Astrocyte (in vitro differentiated cells and primary cell): ENCODE data around the gene EDARADD. TPM values are rescaled to one million over a fixed set of nuclear protein-coding genes. Genes with fewer than 3 reads are reported as not detected.

ENCODE experiments used
- DNase-seq: peaks from one replicate; pipeline ENCODE4 v3.0.0-alpha.2; 2010; ENCODE audit warnings: low read depth
- FAIRE-seq: peaks from 2 replicates; lab custom pipeline; 2011; peaks lifted over from hg19 to GRCh38; lab: Jason Lieb, UNC
- H2AFZ ChIP-seq: 2 replicates; pipeline ENCODE4 v1.6.0; 2012; ENCODE audit warnings: low read depth, low read length, inconsistent platforms
- H3K27ac ChIP-seq: 2 replicates; pipeline ENCODE4 v1.5.1; 2011; ENCODE audit warnings: low read depth, low read length, inconsistent platforms
- H3K27me3 ChIP-seq: 2 replicates; pipeline ENCODE4 v1.6.0; 2011; ENCODE audit warnings: low read length, inconsistent platforms; ENCODE audit not compliant: insufficient read depth
- H3K36me3 ChIP-seq: 2 replicates; pipeline ENCODE4 v1.5.1; 2011; ENCODE audit warnings: low read length, inconsistent platforms; ENCODE audit not compliant: insufficient read depth
- H3K4me1 ChIP-seq: 2 replicates; pipeline ENCODE4 v1.5.1; 2011; ENCODE audit warnings: low read length, inconsistent platforms; ENCODE audit not compliant: insufficient read depth
- H3K4me2 ChIP-seq: 2 replicates; pipeline ENCODE4 v1.6.0; 2012; ENCODE audit warnings: low read length, inconsistent platforms
- H3K4me3 ChIP-seq: 2 replicates; pipeline ENCODE4 v1.5.1; 2011; ENCODE audit warnings: low read depth, mild to moderate bottlenecking, low read length, inconsistent platforms; ENCODE audit not compliant: insufficient read depth
- H3K79me2 ChIP-seq: 2 replicates; pipeline ENCODE4 v1.6.0; 2012; ENCODE audit warnings: mild to moderate bottlenecking, low read length, inconsistent platforms; ENCODE audit not compliant: insufficient read depth
- H3K9ac ChIP-seq: 2 replicates; pipeline ENCODE4 v1.6.0; 2012; ENCODE audit warnings: mild to moderate bottlenecking, low read length, inconsistent platforms
- H3K9me3 ChIP-seq: 2 replicates; pipeline ENCODE4 v1.5.1; 2012; ENCODE audit warnings: low read depth, mild to moderate bottlenecking, low read length, inconsistent platforms; ENCODE audit not compliant: insufficient read depth
- H4K20me1 ChIP-seq: 2 replicates; pipeline ENCODE4 v1.6.0; 2012; ENCODE audit warnings: low read length, inconsistent platforms; ENCODE audit not compliant: insufficient read depth
- H3K27ac Mint-ChIP-seq: one replicate; pipeline ENCODE4 v1.8.0; 2021; ENCODE audit warnings: mild to moderate bottlenecking, mixed read lengths; ENCODE audit not compliant: unreplicated experiment
- H3K27me3 Mint-ChIP-seq: one replicate; pipeline ENCODE4 v1.8.0; 2021; ENCODE audit warnings: low read depth, mixed read lengths; ENCODE audit not compliant: unreplicated experiment
- H3K36me3 Mint-ChIP-seq: one replicate; pipeline ENCODE4 v1.8.0; 2021; ENCODE audit warnings: low read depth, mixed read lengths; ENCODE audit not compliant: unreplicated experiment
- H3K4me1 Mint-ChIP-seq: one replicate; pipeline ENCODE4 v1.8.0; 2021; ENCODE audit warnings: low read depth, mixed read lengths; ENCODE audit not compliant: unreplicated experiment
- H3K4me3 Mint-ChIP-seq: one replicate; pipeline ENCODE4 v1.8.0; 2021; ENCODE audit warnings: mild to moderate bottlenecking, moderate library complexity, mixed read lengths; ENCODE audit not compliant: unreplicated experiment
- H3K9me3 Mint-ChIP-seq: one replicate; pipeline ENCODE4 v1.8.0; 2021; ENCODE audit warnings: mild to moderate bottlenecking, mixed read lengths; ENCODE audit not compliant: unreplicated experiment
- CTCF ChIP-seq: IDR thresholded peaks from 2 replicates; pipeline ENCODE4 v1.5.1; 2011; ENCODE audit warnings: low read depth, mild to moderate bottlenecking, inconsistent platforms, low read length, moderate library complexity; ENCODE audit not compliant: insufficient read depth
- EZH2 ChIP-seq: IDR thresholded peaks from 2 replicates; pipeline ENCODE4 v1.6.1; 2012; ENCODE audit warnings: mild to moderate bottlenecking, low read length, inconsistent platforms; ENCODE audit not compliant: insufficient read depth
- total RNA-seq: library from RNA; stranded (reverse); gene quantifications from 2 replicates; pipeline ENCODE4 v1.2.1, GENCODE V29; 2021

The EDARADD gene
- total RNA-seq, 1 donor from 2014 or later = 0.98 TPM

GRCh38 chr1:236472850-236473788, 79.0 kb downstream of the EDARADD start:
- no peak overlapping the region for H3K27ac ChIP-seq
- no peak for TF ChIP-seq EZH2
- TF ChIP-seq CTCF = no peak
- H4K20me1 ChIP-seq = no peaks in the 10 kb centered on the region
- H3K9me3 Mint-ChIP-seq = no peaks in the 10 kb centered on the region
- no peak for DNase-seq
- H3K36me3 Mint-ChIP-seq = no peaks in the 10 kb centered on the region
- no peaks in the 10 kb centered on the region for H3K27me3 ChIP-seq
- no peak overlapping the region for H2AFZ ChIP-seq
- H3K9me3 ChIP-seq = no peaks in the 10 kb centered on the region
- H3K4me1 Mint-ChIP-seq = no peaks in the 10 kb centered on the region
- no peak overlapping the region for H3K27ac Mint-ChIP-seq
- FAIRE-seq = no peak
- no peaks in the 10 kb centered on the region for H3K36me3 ChIP-seq
- no peak overlapping the region for H3K4me3 ChIP-seq
- no peak overlapping the region for H3K4me2 ChIP-seq
- no peak overlapping the region for H3K9ac ChIP-seq
- H3K4me3 Mint-ChIP-seq = no peak overlapping the region
- H3K27me3 Mint-ChIP-seq = peaks cover 9% of the 10 kb centered on the region
- H3K4me1 ChIP-seq = no peaks in the 10 kb centered on the region
- no peaks in the 10 kb centered on the region for H3K79me2 ChIP-seq

GRCh38 chr1:236476019-236476418, 81.9 kb downstream of the EDARADD start:
- H3K79me2 ChIP-seq = no peaks in the 10 kb centered on the region
- no peaks in the 10 kb centered on the region for H3K4me1 ChIP-seq
- no peaks in the 10 kb centered on the region for H3K36me3 Mint-ChIP-seq
- no peaks in the 10 kb centered on the region for H3K4me1 Mint-ChIP-seq
- no peak for FAIRE-seq
- H2AFZ ChIP-seq = no peak overlapping the region
- no peak overlapping the region for H3K4me2 ChIP-seq
- H3K9me3 ChIP-seq = no peaks in the 10 kb centered on the region
- H4K20me1 ChIP-seq = no peaks in the 10 kb centered on the region
- H3K4me3 ChIP-seq = no peak overlapping the region
- H3K27ac Mint-ChIP-seq = no peak overlapping the region
- no peaks in the 10 kb centered on the region for H3K27me3 ChIP-seq
- no peak overlapping the region for H3K9ac ChIP-seq
- H3K27me3 Mint-ChIP-seq = peaks cover 9% of the 10 kb centered on the region
- no peak for TF ChIP-seq CTCF
- TF ChIP-seq EZH2 = no peak
- no peaks in the 10 kb centered on the region for H3K36me3 ChIP-seq
- H3K4me3 Mint-ChIP-seq = no peak overlapping the region
- no peak for DNase-seq
- H3K27ac ChIP-seq = no peak overlapping the region
- H3K9me3 Mint-ChIP-seq = no peaks in the 10 kb centered on the region
